Activated CD4-positive, CD25-positive, alpha-beta regulatory T cell (primary cell): ENCODE data around the gene CBARP.
"Not testable (repeated sequence)": the region's sequence is repeated elsewhere in the genome, so short reads cannot be mapped to it uniquely, and the experiment has no call there.

Experiments used
- DNase-seq, 4 experiments: peaks; one replicate each; lab custom pipeline; 2025; lab: John Stamatoyannopoulos, UW

CBARP gene

DNA sequence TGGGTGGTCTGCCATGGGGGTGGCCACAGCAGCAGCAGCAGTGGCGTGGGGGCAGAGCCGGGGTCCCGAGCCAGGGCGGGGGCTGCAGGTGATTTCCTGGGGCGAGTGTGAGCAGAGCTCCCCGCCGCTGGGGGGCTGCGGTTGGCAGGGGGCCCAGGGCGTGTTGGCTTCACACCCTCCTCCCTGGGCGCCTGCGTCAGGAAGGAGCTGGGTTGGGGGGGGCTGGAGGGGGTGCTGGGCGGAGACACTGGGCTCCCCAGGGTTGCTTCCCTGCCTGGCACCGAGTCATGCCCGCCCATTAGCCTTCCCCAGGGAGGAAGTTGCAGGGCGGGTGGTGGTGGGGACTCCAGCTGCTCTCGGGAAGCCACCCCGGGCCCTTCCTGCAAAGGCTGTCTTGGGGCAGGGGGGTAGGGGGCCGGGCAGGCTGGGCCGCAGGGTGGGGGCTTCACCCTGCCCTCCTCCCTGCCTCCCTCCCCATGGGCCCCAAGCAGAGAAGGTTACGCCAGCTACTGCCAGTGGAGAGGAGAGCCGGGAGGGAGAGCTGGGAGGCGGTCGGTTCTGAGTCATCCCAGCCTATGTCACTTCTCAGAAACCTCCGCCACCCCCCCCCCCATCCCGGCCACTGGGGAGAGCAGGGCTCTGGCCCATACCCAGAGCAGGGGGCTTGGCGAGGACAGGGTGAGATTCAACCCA lies 15.2 kb upstream of the CBARP start:
- peak in 3 of 4 experiments; percentile 50 to 65 (median 60) for DNase-seq

DNA sequence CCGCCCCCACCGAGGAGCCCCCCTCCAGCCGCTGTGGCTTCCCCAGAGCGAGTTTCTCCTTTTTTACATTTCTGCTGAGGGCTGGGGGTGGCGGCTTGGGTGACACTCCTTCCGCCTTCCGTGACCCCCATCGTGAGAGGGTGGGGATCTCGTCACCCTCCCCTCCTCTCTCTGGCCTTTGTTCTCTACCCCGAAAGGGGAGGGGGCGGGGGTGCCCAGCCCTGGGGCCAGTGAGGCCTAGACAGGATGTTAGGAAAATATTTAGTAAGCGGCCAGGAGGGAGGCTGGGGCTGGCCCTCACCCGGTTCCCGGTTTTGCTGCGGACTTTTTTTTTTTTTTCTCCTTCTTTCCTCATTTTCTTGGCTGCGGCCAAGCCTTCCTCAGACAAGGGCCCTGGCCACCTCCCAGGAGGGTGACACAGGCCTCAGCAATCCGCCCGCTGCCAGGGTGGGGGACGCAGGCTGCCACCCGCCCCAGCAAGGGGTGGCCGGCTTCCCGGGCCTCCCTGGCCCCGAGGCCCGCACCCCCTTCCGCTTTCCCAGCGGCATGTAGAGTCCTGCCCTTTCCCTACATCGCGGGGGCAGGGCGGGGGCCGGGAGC lies 14.5 kb upstream of the CBARP start:
- peak in 2 of 4 experiments; percentile 32 to 47 for DNase-seq

DNA sequence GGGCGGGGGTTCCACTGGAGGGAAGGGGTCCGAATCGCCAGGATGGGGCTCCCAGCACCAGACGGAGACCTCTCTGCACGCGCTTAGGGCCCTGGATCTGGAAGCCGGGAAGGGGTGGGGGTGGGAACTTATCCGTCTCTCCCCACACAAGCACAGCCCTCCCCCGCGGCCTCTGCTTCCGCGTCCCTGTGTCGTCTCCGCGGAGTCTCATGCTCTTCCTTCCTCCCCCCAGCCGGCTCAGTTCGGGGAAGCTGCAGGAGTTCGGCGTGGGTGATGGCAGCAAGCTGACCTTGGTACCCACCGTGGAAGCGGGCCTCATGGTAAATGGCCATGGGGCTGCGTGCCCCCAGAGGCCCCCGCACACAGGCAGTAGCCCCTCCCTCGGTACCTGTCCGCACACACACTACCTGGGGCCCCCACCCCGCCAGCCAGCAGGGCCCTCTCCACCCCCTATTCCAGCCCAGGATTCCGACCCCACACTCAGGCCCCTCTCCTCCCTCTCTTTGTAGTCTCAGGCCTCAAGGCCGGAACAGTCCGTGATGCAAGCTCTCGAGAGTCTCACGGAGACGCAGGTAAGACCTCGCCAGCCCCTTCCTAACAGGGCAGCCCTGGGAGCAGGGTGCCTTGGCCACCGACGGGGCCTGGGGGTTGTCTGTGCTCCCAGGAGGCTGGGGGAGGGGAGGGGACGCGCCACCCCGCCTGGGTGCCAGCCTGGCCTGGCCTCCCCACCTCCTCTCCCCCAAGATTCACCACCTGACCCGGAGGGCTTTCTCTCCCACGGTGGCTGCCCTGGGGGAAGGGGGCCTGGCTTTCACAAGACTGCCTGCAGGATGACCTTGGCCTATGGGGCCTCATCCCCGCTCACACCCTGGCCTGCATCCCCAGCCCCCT lies 13.8 kb upstream of the CBARP start:
- DNase-seq = peak in 2 of 4 experiments; percentile 42 to 46

DNA sequence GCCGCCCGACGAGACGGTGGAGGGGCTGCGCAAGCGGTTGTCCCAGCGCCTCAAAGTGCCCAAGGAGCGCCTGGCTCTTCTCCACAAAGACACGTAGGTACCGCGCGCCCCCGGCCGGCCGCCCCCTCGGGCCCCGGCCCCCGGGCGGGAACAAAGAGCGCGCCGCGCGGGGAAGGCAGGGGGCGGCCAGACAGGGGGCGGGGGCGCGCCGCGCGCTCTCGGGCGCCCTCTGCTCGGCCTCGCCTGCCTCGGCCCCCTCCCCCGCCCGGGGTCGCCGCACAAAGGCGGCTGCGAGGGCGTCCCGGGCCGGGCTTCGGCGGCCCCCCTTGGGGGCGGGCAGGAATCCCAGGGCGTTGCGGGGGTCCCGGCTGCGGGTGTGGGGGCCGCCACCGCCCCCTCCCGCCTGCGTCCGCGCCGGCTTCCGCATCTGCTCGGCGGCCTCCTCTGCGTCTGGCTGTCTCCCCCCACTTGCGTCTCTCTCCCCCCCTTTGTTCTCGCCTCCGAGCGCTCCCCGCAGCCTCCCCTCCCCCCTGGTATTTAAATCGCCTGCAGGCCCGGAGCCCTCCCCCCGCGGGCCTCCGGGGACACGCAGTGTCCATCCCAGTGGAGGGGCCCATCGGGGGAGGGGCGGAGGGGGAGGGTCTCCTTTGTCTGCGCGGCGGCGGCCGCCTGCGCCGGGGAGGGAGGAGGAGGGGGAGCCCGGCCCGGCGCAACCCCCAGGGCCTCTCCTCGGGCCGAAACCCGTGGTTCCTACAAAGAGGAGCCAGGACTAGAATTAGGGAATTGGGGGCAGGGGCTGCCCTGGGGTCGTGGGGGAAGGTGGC lies 12.8 kb upstream of the CBARP start:
- peak in 2 of 4 experiments; percentile 48 to 52 for DNase-seq

DNA sequence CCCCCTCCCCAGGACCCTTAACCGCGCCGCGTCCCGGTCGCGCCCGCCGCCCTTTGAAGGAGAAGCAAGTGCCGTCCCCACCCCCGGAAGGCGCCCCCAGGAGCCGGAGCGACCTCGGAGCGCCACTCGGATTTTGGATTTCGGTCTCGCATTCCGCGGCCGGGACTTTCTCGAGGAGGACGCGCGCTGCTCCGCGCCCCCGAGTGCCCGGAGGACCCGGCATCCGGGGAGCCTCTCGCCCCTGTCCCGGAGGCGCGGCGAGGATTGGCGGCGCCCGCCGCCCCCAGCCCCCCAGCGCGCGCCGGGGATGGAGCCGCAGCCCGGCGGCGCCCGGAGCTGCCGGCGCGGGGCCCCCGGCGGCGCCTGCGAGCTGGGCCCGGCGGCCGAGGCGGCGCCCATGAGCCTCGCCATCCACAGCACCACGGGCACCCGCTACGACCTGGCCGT lies 12.2 kb upstream of the CBARP start:
- no peak for DNase-seq

DNA sequence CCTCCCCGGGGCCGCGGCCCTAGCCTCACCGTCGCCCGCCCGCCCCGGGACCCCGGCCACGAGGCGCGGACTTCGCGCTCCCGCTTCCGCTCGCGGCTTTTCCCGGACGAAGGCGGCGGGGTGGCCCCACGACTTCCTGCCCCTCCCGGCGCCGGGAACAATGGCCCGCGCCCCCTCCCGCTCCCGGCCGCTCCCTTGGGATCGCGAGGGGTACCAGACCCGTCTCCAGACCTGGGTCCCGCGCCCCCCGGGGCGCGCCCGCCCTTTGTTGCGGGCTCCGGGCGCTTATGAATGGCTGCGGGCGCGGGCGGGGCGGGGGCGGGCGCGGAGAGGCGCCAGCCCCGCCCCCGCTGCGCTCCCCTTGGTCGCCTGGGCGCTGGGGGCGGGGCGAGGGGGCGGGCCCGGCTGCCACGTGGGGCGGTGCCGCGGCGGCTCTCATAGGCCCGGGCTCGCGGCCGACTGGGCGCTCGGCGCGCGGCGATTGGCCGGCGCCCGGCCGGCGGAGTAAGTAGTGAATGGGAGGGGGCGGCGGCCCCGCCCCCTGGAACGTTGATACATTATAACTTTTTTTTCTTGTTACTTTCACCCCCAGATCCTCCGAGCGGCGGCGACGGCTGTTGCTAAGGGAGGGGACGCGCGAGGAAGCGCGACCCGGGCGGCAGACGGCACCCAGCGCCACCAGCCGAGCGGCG lies 11.6 kb upstream of the CBARP start:
- peak; percentile 85 to 97 (median 94) for DNase-seq

DNA sequence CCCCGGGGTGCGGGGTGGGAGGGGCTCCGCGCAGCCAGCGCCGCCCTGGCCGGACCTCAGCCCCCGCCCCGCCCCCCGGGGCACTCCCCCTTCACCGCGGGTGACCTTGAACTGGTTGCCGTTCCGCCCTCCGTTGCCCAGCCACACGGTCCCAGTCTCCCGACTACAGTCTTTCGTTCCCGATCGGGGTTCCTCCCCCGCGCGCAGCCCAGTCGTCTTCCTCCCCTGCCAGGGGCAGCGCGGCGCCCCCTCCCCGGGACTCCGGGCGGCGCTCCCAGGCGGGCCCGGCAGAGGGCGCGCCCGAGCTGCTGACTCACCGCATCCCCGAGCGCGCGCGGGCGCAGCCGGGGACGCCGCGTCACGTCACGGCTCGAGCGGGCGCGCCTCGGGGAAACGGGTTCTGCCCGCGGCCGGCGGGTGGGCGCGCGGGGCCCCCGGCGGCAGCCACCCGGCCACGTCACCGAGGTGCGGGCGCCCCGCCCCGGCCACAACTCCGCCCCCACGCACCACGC lies 11.0 kb upstream of the CBARP start:
- DNase-seq = peak; percentile 78 to 85 (median 82)

DNA sequence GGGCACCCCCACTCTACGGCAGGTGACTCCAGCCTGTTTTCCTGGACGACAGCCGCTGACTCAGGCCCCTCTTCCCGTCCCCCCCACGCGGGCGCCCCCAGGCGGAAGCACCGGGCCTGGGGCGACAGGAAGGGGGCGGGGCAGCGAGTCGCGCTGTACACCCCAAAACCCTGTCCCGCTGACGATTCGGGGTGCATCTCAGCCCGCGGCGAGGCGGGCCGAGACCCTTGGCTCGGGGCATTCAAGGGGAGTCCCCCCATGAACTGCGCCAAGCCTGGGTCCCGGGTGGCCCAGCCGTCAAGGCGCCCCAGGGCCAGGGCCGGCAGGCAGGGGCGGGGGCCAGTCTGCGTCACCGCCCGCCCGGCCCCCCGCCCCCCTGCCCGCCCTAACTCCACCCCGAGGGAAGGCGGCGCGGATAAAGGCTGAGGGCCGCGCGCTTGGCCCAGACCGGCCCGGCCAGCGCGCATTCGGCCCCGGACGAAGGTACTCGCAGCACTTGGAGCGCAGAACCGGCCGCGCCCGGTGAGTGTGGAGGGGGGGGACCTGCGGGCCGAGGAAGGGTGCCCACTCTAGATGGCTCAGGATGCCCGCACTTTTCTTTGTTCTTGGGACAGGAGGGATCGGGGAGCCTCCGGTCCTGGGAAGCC lies 10.5 kb upstream of the CBARP start, which contains the start of gene MIDN:
TSS of gene MIDN (plus strand) at position 445 of the 647 bp plus-strand sequence. CDS start 1,714 bp downstream, outside the sequence.
- peak in 3 of 4 experiments; percentile 40 to 65 (median 62) for DNase-seq

DNA sequence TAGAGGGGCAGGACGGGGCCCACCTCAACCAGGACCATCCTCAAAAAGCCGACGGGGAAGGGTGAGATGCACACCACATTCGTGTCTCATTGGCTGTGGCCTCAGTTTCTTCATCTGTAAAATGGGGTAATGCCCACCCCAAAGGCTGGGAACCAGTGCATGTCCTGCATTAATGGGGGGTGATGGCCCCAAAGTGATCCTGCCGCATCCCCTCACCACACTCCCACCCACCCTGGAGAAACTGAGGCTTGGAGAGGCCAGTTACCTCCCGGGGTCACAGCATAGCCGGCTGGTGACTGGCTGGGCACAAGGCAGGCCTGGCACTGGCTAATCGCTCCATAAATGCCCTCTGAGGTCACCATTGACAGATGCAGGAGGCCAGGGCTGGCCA lies 9.9 kb upstream of the CBARP start:
- no peak for DNase-seq

DNA sequence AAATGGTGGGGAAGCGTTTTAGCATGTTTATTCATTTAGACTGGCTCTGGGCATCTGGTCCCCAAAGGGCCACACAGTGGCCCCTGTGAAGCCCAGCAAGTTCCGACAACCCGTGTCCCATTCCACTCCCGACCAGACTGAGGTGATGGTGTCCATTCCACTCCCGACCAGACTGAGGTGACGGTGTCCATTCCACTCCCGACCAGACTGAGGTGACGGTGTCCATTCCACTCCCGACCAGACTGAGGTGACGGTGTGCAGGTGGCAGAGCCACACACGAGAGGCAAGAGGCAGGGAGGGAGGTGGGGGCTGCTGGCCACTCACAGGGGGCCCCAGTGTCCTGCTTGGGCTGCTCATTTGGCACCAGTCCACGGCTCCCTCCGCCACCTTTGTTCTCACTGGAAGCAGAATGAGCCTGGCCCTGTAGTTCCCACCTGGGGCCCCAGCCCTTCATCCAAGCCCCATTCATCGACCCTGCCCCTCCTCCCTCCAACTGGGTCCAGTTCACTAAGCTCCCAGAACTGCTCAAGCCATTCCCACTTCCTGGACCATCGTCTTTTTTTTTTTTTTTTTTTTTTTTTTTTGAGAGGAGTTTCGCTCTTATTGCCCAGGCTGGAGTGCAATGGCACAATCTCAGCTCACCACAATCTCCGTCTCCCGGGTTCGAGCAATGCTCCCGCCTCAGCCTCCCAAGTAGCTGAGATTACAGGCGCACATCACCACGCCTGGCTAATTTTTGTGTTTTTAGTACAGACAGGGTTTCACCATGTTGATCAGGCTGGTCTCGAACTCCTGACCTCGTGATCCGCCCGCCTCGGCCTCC lies 8.7 kb upstream of the CBARP start:
- not testable (repeated sequence) for DNase-seq

DNA sequence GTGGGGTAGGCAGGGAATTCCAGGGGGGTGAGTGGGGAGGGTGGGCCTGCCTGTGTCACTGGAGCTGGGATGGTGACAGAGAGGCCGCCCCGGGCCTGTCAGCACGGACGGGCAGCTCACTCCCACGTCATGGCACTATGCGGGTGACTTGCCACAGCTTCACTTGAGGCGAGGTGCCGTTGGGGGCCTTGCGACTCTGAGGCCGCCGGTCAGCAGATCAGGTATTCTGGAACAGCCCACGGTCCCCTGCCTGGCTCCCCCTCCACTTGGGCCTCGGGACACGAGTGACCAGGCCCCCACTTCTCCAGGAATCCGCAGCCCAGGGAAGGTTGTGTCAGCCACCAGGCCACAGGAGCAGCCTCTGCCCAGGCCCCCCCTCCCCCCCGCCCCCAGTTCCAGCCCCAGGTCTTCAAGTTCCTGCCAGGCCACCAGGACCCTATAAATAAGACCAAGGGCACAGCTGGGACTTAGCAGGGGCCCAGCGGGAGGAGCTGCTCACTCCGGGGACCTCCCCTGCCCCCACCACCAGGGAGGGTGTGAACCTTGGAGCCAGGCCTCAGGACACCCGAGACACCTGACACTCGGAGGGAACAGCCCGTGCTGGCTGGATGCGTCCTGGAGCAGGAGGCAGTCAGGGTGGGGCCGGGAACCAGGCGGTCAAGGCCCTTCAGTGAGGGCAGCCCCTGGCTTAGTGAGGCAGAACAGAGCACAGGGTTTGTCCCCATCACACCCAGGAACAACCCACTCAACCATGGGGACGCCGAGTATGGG lies 7.9 kb upstream of the CBARP start:
- no peak for DNase-seq

DNA sequence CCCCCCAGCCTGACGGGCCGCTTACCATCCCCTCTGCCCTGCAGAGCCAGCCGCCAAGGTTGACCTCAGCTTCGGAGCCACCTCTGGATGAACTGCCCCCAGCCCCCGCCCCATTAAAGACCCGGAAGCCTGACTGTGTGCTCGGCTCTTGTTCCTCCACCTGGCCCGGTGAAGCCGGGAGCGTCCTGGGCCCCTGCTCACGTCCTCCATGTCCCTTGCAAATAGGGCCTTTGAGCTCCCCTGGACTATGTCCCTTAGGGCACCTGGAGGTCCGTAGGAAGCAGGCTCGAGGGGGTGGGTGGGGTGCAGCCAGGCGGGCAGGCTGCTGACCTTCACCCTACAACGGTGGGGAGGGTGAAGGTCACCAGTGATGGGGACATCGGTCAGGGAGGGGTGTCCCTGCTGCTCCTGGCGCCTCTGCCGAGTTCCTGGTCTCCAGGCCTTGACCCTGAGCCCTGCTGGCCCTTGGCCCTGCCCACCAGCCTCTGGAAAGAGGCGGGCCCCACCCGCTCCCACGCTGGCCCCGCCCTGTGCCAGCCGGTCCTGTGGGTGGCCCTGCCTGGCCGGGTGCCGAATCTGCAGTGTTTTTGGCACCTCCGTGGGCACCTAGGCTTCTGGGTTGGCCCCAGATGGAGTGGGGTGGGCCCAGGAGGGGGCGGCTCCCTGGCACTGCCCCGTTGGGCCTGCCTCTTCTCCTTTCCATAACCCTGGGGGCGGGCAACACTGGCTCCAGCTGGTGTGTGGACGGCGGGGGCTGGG lies 7.1 kb upstream of the CBARP start:
- DNase-seq = no peak

DNA sequence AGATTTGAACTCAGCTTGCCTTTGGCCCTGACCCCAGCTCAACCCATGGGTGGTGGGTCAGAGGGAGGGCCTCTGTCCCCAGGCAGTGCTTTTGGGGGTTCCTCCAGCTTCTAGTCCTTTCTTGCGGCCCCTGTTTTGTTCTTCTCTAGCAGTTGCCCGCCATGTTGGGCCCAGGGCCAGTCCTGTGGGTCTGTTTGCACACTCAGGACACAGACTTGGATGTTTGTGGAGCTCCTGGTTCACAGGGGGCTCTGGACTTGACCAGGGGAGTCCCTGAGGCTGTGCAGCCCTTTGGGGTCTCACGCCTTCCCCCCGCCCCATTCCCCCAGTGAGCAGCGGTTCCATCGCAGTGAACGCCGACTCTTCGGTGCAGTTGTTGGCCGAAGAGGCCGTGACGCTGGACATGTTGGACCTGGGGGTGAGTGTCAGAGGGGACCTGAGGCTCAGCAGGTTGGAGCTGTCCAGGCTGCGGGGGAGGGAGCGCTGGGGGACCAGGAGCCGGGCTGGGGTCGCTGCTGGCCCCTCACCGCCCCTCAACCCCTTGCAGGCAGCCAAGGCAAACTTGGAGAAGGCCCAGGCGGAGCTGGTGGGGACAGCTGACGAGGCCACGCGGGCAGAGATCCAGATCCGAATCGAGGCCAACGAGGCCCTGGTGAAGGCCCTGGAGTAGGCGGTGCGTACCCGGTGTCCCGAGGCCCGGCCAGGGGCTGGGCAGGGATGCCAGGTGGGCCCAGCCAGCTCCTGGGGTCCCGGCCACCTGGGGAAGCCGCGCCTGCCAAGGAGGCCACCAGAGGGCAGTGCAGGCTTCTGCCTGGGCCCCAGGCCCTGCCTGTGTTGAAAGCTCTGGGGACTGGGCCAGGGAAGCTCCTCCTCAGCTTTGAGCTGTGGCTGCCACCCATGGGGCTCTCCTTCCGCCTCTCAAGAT lies 6.2 kb upstream of the CBARP start:
- DNase-seq = peak; percentile 70 to 82 (median 76)

DNA sequence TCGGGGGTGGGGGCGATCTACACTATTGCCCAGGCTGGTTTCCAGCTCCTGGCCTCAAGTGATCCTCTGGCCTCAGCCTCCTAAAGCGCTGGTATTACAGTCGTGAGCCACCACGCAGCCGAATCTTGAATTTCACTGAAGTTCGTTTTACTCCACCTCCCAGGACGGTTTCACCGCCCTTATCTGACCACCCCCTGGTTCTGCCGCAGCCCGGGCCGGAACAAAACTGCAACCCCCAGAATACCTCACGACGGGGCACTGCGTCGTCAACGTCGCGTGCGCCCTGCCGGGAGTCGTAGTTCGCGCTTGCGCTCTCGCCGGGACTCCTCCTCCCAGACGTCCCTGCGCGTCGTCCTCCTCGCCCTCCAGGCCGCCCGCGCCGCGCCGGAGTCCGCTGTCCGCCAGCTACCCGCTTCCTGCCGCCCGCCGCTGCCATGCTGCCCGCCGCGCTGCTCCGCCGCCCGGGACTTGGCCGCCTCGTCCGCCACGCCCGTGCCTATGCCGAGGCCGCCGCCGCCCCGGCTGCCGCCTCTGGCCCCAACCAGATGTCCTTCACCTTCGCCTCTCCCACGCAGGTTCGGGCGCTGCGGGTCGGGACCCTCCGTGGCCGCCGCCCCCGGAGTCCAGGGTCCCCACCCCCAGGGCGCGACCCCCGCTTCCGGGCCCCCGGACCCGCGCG lies 3.8 kb upstream of the CBARP start, which contains the start of gene ATP5F1D:
TSS of gene ATP5F1D (plus strand) at position 335 of the 679 bp plus-strand sequence. CDS start at position 435, 100 bp downstream.
- DNase-seq = peak; percentile 74 to 83 (median 80)

DNA sequence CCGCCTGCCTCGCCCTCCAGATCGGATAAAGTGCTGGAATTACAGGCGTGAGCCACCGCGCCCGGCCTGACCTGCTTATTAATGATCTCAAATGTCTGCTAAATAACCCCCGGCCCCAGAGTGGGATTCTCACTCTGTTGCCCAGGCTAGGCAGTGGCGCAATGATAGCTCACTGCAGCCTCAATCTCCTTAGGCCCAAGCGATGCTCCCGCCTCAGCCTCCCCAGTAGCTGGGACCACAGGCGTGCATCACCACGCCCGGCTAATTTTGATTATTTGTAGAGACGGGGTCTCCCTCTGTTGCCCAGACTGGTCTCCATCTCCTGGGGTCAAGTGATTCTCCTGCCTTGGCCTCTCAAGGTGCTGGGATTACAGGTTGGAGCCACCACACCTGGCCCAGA lies 3.1 kb upstream of the CBARP start:
- no peak for DNase-seq
